Measurements from ENCODE around the gene SEMA4A. TPM values are rescaled to one million over a fixed set of nuclear protein-coding genes. Genes with fewer than 3 reads are reported as not detected.

SEMA4A gene
- total and polyA plus RNA-seq, 9 of the 15 experiments (the other 6 are each of a cell fraction or from before 2014, with no cell fraction given), result 0.04 to 1.7 (median 0.45) TPM

DNA sequence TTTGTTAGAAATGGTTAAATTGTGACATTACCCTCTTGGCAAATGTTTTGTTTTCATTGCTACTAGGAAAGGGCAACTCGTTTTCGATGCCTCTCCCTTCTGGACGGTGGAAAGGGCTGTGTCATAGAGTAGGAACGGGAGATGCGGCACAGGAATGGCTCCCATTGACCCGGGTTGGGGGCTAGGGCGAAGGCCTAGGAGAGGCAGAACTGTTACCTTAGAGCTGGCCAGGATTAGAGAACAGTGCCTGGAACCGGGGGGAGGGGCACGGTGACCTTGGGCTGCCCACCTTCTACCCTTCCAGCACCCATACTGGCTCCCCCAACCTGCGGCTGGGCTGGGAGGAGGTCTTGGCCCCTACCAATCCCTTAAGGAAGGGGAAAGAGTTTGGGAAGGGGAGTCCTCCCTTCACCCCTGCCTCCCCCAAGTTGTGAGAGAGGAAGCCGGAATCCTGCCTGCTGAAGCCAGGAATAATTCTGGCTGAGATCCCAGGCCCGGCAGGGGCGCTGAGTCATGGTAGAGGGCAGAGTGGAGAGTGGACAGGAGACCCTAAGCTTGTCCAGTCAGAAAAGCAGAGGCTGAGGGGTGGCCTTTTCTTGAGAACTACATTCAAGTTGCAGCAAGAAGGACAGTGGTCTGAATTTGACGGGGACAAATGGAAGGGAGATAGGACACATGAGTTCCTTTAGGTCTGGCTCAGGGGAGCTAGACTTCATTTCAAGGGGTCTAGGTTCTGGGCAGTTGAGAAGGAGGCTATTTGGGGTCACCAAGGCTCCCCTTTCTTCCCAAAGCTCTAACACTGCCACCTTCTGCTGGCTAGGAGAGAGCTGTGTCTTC, 30.6 kb upstream of the SEMA4A start (continued):
- TF ChIP-seq POU5F1 (IDR thresholded peaks at IDR 0.05; ENCODE audit: borderline replicate concordance, low read depth, low read length, partially characterized antibody), result no peak
- no peak for TF ChIP-seq BRF1 (IDR thresholded peaks at IDR 0.05; ENCODE audit: borderline replicate concordance, extremely low read depth, insufficient read length)
- TF ChIP-seq PML (IDR thresholded peaks at IDR 0.05; ENCODE audit: low read length), result peak; percentile 18; the same call in 1 of the 2 replicates
- TF ChIP-seq HLTF (IDR thresholded peaks at IDR 0.05), result no peak
- no peak for TF ChIP-seq ZNF79 (CRISPR knock-in tag; IDR thresholded peaks at IDR 0.05; ENCODE audit: low read depth)
- TF ChIP-seq, protein P1, sequence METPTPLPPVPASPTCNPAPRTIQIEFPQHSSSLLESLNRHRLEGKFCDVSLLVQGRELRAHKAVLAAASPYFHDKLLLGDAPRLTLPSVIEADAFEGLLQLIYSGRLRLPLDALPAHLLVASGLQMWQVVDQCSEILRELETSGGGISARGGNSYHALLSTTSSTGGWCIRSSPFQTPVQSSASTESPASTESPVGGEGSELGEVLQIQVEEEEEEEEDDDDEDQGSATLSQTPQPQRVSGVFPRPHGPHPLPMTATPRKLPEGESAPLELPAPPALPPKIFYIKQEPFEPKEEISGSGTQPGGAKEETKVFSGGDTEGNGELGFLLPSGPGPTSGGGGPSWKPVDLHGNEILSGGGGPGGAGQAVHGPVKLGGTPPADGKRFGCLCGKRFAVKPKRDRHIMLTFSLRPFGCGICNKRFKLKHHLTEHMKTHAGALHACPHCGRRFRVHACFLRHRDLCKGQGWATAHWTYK (CRISPR knock-in tag; IDR thresholded peaks at IDR 0.05), result no peak
- TF ChIP-seq STAG1 (CRISPR knock-in tag; IDR thresholded peaks at IDR 0.05; ENCODE audit: borderline replicate concordance), result no peak
- TF ChIP-seq ZNF696 (CRISPR knock-in tag; conservative IDR thresholded peaks at IDR 0.05), result no peak
- TF ChIP-seq POLR2AphosphoS2 (IDR thresholded peaks at IDR 0.05; ENCODE audit: low read length), result no peak
- TF ChIP-seq, protein P2, sequence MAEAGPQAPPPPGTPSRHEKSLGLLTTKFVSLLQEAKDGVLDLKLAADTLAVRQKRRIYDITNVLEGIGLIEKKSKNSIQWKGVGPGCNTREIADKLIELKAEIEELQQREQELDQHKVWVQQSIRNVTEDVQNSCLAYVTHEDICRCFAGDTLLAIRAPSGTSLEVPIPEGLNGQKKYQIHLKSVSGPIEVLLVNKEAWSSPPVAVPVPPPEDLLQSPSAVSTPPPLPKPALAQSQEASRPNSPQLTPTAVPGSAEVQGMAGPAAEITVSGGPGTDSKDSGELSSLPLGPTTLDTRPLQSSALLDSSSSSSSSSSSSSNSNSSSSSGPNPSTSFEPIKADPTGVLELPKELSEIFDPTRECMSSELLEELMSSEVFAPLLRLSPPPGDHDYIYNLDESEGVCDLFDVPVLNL (CRISPR knock-in tag; IDR thresholded peaks at IDR 0.05; ENCODE audit: low read depth), result no peak
- TF ChIP-seq, protein P3, sequence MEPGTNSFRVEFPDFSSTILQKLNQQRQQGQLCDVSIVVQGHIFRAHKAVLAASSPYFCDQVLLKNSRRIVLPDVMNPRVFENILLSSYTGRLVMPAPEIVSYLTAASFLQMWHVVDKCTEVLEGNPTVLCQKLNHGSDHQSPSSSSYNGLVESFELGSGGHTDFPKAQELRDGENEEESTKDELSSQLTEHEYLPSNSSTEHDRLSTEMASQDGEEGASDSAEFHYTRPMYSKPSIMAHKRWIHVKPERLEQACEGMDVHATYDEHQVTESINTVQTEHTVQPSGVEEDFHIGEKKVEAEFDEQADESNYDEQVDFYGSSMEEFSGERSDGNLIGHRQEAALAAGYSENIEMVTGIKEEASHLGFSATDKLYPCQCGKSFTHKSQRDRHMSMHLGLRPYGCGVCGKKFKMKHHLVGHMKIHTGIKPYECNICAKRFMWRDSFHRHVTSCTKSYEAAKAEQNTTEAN (CRISPR knock-in tag; IDR thresholded peaks at IDR 0.05), result no peak
- TF ChIP-seq MYC (IDR thresholded peaks at IDR 0.05; ENCODE audit: low read depth, low read length), result 0 out of 2 replicates have a peak, but pooled peaks have one; percentile 7
- no peak for TF ChIP-seq MYC (CRISPR knock-in tag; IDR thresholded peaks at IDR 0.05; ENCODE audit: borderline replicate concordance, low read depth)
- TF ChIP-seq ETS2 (tag; IDR thresholded peaks at IDR 0.05; ENCODE audit: borderline replicate concordance, poor library complexity, severe bottlenecking), result no peak
- TF ChIP-seq, protein P4, sequence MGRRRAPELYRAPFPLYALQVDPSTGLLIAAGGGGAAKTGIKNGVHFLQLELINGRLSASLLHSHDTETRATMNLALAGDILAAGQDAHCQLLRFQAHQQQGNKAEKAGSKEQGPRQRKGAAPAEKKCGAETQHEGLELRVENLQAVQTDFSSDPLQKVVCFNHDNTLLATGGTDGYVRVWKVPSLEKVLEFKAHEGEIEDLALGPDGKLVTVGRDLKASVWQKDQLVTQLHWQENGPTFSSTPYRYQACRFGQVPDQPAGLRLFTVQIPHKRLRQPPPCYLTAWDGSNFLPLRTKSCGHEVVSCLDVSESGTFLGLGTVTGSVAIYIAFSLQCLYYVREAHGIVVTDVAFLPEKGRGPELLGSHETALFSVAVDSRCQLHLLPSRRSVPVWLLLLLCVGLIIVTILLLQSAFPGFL (CRISPR knock-in tag; IDR thresholded peaks at IDR 0.05), result no peak
- no peak for TF ChIP-seq SIRT6 (IDR thresholded peaks at IDR 0.05; ENCODE audit: low read depth, low read length)
- TF ChIP-seq, protein P5, sequence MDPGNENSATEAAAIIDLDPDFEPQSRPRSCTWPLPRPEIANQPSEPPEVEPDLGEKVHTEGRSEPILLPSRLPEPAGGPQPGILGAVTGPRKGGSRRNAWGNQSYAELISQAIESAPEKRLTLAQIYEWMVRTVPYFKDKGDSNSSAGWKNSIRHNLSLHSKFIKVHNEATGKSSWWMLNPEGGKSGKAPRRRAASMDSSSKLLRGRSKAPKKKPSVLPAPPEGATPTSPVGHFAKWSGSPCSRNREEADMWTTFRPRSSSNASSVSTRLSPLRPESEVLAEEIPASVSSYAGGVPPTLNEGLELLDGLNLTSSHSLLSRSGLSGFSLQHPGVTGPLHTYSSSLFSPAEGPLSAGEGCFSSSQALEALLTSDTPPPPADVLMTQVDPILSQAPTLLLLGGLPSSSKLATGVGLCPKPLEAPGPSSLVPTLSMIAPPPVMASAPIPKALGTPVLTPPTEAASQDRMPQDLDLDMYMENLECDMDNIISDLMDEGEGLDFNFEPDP (CRISPR knock-in tag; IDR thresholded peaks at IDR 0.05), result no peak; the same call in 1 of the 2 replicates
- TF ChIP-seq ZFPM2 (CRISPR knock-in tag; IDR thresholded peaks at IDR 0.05), result no peak
